Tibial artery (tissue), 4 donors: ENCODE data around the gene SCYGR5.
"Not testable (repeated sequence)": the region's sequence is repeated elsewhere in the genome, so short reads cannot be mapped to it uniquely, and the experiment has no call there.

ENCODE experiments used
- DNase-seq, 2 donors: peaks; one replicate each; pipeline ENCODE4 v3.0.0-alpha.2; 2019
- H3K27ac ChIP-seq, 2 donors: fragments of 200-600 bp; sonication (generic) in 1 of 2; 1 replicate in 1 of 2; 2 replicates in 1 of 2; pipeline ENCODE4 v1.5.1; 2018 to 2019; ENCODE audit warnings: mild to moderate bottlenecking in 1 of 2
- H3K27me3 ChIP-seq, 2 donors: fragments of 200-600 bp; sonication (generic) in 1 of 2; one replicate each; pipeline versions ENCODE4 v1.5.1 to v1.6.0; 2016 to 2019
- H3K36me3 ChIP-seq, 3 donors: fragments of 200-600 bp; sonication (generic) in 2 of 3; one replicate each; pipeline ENCODE4 v1.5.1; 2016 to 2019; ENCODE audit warnings: mild to moderate bottlenecking in 2 of 3
- H3K4me1 ChIP-seq, 4 donors: fragments of 200-600 bp; sonication (generic) in 2 of 4; 1 replicate in 3 of 4; 2 replicates in 1 of 4; pipeline ENCODE4 v1.5.1; 2016 to 2019
- H3K4me3 ChIP-seq, 2 donors: fragments of 200-600 bp; sonication (generic) in 1 of 2; 1 replicate in 1 of 2; 2 replicates in 1 of 2; pipeline ENCODE4 v1.5.1; 2018 to 2019; ENCODE audit warnings: mild to moderate bottlenecking in 2 of 2
- H3K9me3 ChIP-seq, 3 donors: fragments of 200-600 bp; sonication (generic) in 1 of 3; one replicate each; pipeline ENCODE4 v1.5.1; 2016 to 2019
- CTCF ChIP-seq, 2 experiments: fragments of 200-600 bp in 1 of 2; fragments of 450-650 bp in 1 of 2; IDR thresholded peaks; one replicate each; pipeline ENCODE4 v1.5.1; 2017 to 2019; ENCODE audit warnings: antibody characterized with exemption in 2 of 2, mild to moderate bottlenecking in 1 of 2, moderate library complexity in 1 of 2
- intact Hi-C: fragments of 100-400 bp; cut with DNase I; formaldehyde crosslinking; loops from one replicate; pipeline ENCODE4 v1.15.0; 2023; ENCODE audit warnings: low total_unique reads

The SCYGR5 gene

GRCh38 chr2:227661827-227662226 is 4.8 kb upstream of the SCYGR5 start:
- intact Hi-C loops, result loop anchor here (5.0 kb wide), 1 partner anchor 100 kb away; no protein-coding TSS in a partner anchor
- no peak for TF ChIP-seq CTCF (IDR thresholded peaks at IDR 0.05)

GRCh38 chr2:227665189-227665940 is 1.2 kb upstream of the SCYGR5 start:
- H3K36me3 ChIP-seq, result no peaks in the 10 kb centered on the region
- no peak for TF ChIP-seq CTCF (IDR thresholded peaks at IDR 0.05)
- H3K4me3 ChIP-seq, result no peak overlapping the region
- H3K27ac ChIP-seq, result no peak overlapping the region
- H3K27me3 ChIP-seq, result no peaks in the 10 kb centered on the region
- intact Hi-C loops, result no loop called here
- H3K4me1 ChIP-seq, result no peaks in the 10 kb centered on the region
- H3K9me3 ChIP-seq, result no peaks in the 10 kb centered on the region
- no peak for DNase-seq

More at GRCh38 chr2:227661827-227662226, 4.8 kb upstream of the SCYGR5 start:
- Histone ChIP-seq H3K27me3 (no peaks in the 10 kb centered on the region), H3K9me3 (no peaks in the 10 kb centered on the region), H3K36me3 (no peaks in the 10 kb centered on the region), H3K4me1 (peaks cover 0 to 8% (median 0%) of the 10 kb centered on the region in 4 donors), H3K4me3 (no peak overlapping the region), H3K27ac (no peak overlapping the region)
- DNase-seq, result no peak

- DNase-seq, result no peak
- no peak for TF ChIP-seq CTCF (IDR thresholded peaks at IDR 0.05)
- no peak overlapping the region for H3K27ac ChIP-seq
- no peaks in the 10 kb centered on the region for H3K4me1 ChIP-seq
- no peaks in the 10 kb centered on the region for H3K27me3 ChIP-seq
- intact Hi-C loops, result no loop called here
- no peak overlapping the region for H3K4me3 ChIP-seq
- no peaks in the 10 kb centered on the region for H3K9me3 ChIP-seq
- no peaks in the 10 kb centered on the region for H3K36me3 ChIP-seq
Observed at GRCh38 chr2:227671170-227671905, 4.7 kb downstream of the SCYGR5 start.

GRCh38 chr2:227673620-227674019 is 7.0 kb downstream of the SCYGR5 start:
- H3K4me3 ChIP-seq, intact Hi-C loops, H3K9me3 ChIP-seq, H3K27me3 ChIP-seq, H3K36me3 ChIP-seq, DNase-seq, H3K4me1 ChIP-seq, H3K27ac ChIP-seq: not testable (repeated sequence)

- Histone ChIP-seq H3K9me3 (no peaks in the 10 kb centered on the region), H3K4me1 (no peaks in the 10 kb centered on the region)
- intact Hi-C loops, result no loop called here
Observed at GRCh38 chr2:227674485-227674884, 7.9 kb downstream of the SCYGR5 start.

More at GRCh38 chr2:227674485-227674884, 7.9 kb downstream of the SCYGR5 start:
- no peak overlapping the region for H3K4me3 ChIP-seq
- H3K36me3 ChIP-seq, result no peaks in the 10 kb centered on the region
- H3K27ac ChIP-seq, result no peak overlapping the region
- H3K27me3 ChIP-seq, result no peaks in the 10 kb centered on the region
- TF ChIP-seq CTCF (IDR thresholded peaks at IDR 0.05), result no peak
- DNase-seq, result no peak
